Mucosa of descending colon (tissue), 3 donors: Measurements from ENCODE around the gene BDH1. TPM values are rescaled to one million over a fixed set of nuclear protein-coding genes. Genes with fewer than 3 reads are reported as not detected.
"Not testable (repeated sequence)": the region's sequence is repeated elsewhere in the genome, so short reads cannot be mapped to it uniquely, and the experiment has no call there.

ENCODE experiments used
- ATAC-seq: fragments of 200-7000 bp; cut with Tn5 transposase; one replicate; pipeline ENCODE4 v1.9.1; 2020; ENCODE audit warnings: mild to moderate bottlenecking, moderate library complexity
- DNase-seq, 3 donors: peaks; one replicate each; pipeline ENCODE4 v3.0.0-alpha.2; 2020
- H3K36me3 ChIP-seq: fragments of 200-600 bp; one replicate; pipeline ENCODE4 v1.8.0; 2021; ENCODE audit warnings: low read depth, mild to moderate bottlenecking
- H3K4me1 ChIP-seq: fragments of 200-600 bp; one replicate; pipeline ENCODE4 v1.8.0; 2021; ENCODE audit warnings: low read depth, mild to moderate bottlenecking
- H3K4me3 ChIP-seq: fragments of 200-600 bp; one replicate; pipeline ENCODE4 v1.8.0; 2021; ENCODE audit warnings: mild to moderate bottlenecking
- H3K9me3 ChIP-seq: fragments of 200-600 bp; one replicate; pipeline ENCODE4 v1.8.0; 2021; ENCODE audit warnings: mild to moderate bottlenecking
- intact Hi-C, 2 donors: fragments of 100-400 bp; cut with DNase I in 1 of 2; cut with micrococcal nuclease in 1 of 2; formaldehyde crosslinking; loops; one replicate each; pipeline versions ENCODE4 v1.11.0 to v1.11.1; 2022; cut with DNase I, micrococcal nuclease
- total RNA-seq, 3 donors: library from RNA; stranded (reverse); fragmentation: NEBNext Ultra II Directional in 2 of 3; extraction: Animal tissue kit (Norgen Biotek cat#: 25700) in 2 of 3; gene quantifications; one replicate each; pipeline versions ENCODE4 v1.2.1 to v1.2.4, GENCODE V29; 2021 to 2023
- TF ChIP-seq, protein P1 (sequence below): fragments of 200-600 bp; IDR thresholded peaks from one replicate; pipeline ENCODE4 v1.8.0; 2022; ENCODE audit warnings: antibody characterized with exemption, mild to moderate bottlenecking
- donor health status: DM: no; HTN: no; CAD: no; lungs with moderate emphysema.
- donor health status: DM: no; HTN: no; CAD: no.
- donor health status: DM: no; HTN: yes; CAD: no.

Gene BDH1
- total RNA-seq, 3 donors from 2014 or later, result 79.3 to 246 (median 160) TPM

DNA sequence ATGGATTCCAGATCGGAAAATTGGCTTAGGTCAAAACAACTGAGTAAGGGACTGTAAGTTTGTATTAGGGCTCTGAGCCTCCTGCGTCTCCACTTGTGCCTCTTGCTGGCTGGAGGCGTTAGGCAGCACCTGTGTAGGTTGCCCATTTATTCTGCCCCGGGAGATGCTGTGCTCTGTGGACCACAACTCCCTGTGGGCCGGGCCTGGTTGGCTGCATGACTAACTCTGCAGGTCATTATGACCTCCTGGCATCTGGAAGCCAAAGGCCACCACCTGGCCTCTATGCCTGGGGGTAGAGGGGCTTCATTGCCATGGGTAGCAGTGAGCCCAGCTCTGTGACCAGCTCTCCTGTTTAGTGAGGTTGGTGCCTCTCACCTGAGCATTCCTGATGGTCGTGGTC, 36.0 kb upstream of the BDH1 start:
- TF ChIP-seq, protein P1, sequence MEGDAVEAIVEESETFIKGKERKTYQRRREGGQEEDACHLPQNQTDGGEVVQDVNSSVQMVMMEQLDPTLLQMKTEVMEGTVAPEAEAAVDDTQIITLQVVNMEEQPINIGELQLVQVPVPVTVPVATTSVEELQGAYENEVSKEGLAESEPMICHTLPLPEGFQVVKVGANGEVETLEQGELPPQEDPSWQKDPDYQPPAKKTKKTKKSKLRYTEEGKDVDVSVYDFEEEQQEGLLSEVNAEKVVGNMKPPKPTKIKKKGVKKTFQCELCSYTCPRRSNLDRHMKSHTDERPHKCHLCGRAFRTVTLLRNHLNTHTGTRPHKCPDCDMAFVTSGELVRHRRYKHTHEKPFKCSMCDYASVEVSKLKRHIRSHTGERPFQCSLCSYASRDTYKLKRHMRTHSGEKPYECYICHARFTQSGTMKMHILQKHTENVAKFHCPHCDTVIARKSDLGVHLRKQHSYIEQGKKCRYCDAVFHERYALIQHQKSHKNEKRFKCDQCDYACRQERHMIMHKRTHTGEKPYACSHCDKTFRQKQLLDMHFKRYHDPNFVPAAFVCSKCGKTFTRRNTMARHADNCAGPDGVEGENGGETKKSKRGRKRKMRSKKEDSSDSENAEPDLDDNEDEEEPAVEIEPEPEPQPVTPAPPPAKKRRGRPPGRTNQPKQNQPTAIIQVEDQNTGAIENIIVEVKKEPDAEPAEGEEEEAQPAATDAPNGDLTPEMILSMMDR, result no peak
- no peak for DNase-seq
- no peaks in the 10 kb centered on the region for H3K36me3 ChIP-seq
- intact Hi-C loops, result no loop called here
- H3K4me3 ChIP-seq, result no peak overlapping the region
- no peak for ATAC-seq
- H3K4me1 ChIP-seq, result peaks cover 19% of the 10 kb centered on the region
- no peaks in the 10 kb centered on the region for H3K9me3 ChIP-seq

GRCh38 chr3:197590313-197590962, 34.7 kb upstream of the BDH1 start:
- Histone ChIP-seq H3K4me1 (peaks cover 14% of the 10 kb centered on the region), H3K9me3 (no peaks in the 10 kb centered on the region), H3K36me3 (no peaks in the 10 kb centered on the region), H3K4me3 (no peak overlapping the region)
- TF ChIP-seq, protein P1, result no peak
- DNase-seq, result peak; percentile 85 to 88 (median 86)
- intact Hi-C loops, result no loop called here
- peak; percentile 94 for ATAC-seq

GRCh38 chr3:197589545-197589944, 33.8 kb upstream of the BDH1 start:
- no peaks in the 10 kb centered on the region for H3K36me3 ChIP-seq
- TF ChIP-seq, protein P1, result no peak
- intact Hi-C loops, result no loop called here
- no peak overlapping the region for H3K4me3 ChIP-seq
- H3K9me3 ChIP-seq, result no peaks in the 10 kb centered on the region
- peaks cover 14% of the 10 kb centered on the region for H3K4me1 ChIP-seq
- DNase-seq (peak in 1 of 3 donors; percentile 51), ATAC-seq (no peak)

DNA sequence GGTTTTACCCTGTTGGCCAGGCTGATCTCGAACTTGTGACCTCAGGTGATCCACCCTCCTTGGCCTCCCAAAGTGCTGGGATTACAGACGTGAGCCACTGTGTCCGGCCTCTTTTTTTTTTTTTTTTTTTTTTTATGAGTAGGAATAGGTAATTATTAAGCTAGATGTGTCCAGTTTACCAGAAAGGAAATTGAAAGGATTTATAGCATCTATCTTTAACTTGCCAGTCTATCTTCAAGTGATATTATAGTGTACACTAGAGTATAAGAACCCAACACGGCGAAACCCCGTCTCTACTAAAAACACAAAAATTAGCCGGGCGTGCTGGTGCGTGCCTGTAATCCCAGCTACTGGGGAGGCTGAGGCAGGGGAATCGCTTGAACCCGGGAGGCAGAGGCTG, 31.0 kb upstream of the BDH1 start:
- intact Hi-C loops, result not testable (repeated sequence)
- peak; percentile 61 for ATAC-seq

GRCh38 chr3:197586181-197586580, 30.4 kb upstream of the BDH1 start:
- TF ChIP-seq, protein P1, result no peak

More for the DNA sequence above, 31.0 kb upstream of the BDH1 start:
- peak in 1 of 3 donors; percentile 42 for DNase-seq
- H3K4me3 ChIP-seq, H3K36me3 ChIP-seq, H3K9me3 ChIP-seq: not testable (repeated sequence)
- H3K4me1 ChIP-seq, result peaks cover 14% of the 10 kb centered on the region

DNA sequence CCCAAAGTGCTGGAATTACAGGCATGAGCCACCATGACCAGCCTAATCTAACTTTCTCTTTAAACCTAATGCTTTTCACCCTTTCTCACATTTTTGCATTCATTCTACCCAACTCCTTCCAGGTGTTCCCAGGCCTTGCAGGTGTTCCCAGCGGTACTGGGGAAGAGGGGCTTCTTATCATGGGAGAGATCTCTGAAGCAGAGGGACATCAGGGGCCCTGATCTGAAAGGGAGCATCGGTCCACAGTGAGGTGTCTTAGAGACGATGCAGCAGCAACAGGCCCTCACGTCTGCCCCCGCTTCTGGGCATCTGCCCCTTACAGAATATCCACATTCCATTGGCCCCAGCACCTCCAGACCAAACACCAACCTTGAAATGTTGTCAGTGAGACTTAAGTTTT, 29.0 kb upstream of the BDH1 start:
- Histone ChIP-seq H3K36me3 (no peaks in the 10 kb centered on the region), H3K9me3 (no peaks in the 10 kb centered on the region), H3K4me3 (no peak overlapping the region), H3K4me1 (peaks cover 3% of the 10 kb centered on the region)
- ATAC-seq (no peak), DNase-seq (no peak)
- intact Hi-C loops, result no loop called here
- TF ChIP-seq, protein P1, result no peak

More at GRCh38 chr3:197586181-197586580, 30.4 kb upstream of the BDH1 start:
- Histone ChIP-seq H3K36me3 (no peaks in the 10 kb centered on the region), H3K4me1 (peaks cover 11% of the 10 kb centered on the region), H3K4me3 (no peak overlapping the region), H3K9me3 (no peaks in the 10 kb centered on the region)
- DNase-seq, result no peak
- intact Hi-C loops, result no loop called here
- ATAC-seq, result no peak
